ENCODE data around the gene TBC1D3K.
"Not testable (repeated sequence)": the region's sequence is repeated elsewhere in the genome, so short reads cannot be mapped to it uniquely, and the experiment has no call there.

Gene TBC1D3K

GRCh38 chr17:37924115-37924514 is at the start of gene TBC1D3K:
TBC1D3K (plus strand) TSS chr17:37924415; CDS start chr17:37926000, 1,585 bp downstream.
- DNase-seq (ENCODE audit: low read depth), result not testable (repeated sequence)

DNA sequence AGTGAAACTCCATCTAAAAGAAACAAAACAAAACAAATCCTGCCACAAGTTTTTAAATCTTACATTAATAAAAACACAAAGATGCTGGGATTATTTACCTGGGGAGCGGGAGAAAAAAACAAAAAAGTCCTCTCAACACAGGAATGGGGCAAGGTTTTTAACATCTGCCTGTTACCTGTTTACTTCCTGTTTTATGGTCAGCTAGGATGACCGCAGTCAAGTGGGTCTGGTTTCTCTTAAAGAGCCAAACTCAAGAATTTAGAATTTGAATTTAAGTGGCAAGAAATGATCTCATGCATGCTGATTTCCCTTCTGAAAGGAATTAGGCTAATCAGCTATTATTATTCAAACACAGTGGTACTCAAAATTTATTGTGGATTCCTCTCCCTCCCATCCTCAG is 39.7 kb upstream of the TBC1D3K start:
- no peak for DNase-seq (ENCODE audit: low read depth)

- no peak for DNase-seq (ENCODE audit: low read depth)
Observed at GRCh38 chr17:37885136-37885535, 39.1 kb upstream of the TBC1D3K start.

GRCh38 chr17:37888881-37889280 is 35.3 kb upstream of the TBC1D3K start:
- DNase-seq (ENCODE audit: low read depth), result no peak

GRCh38 chr17:37896961-37897360 is 27.3 kb upstream of the TBC1D3K start:
- not testable (repeated sequence) for DNase-seq (ENCODE audit: low read depth)
